Jurkat, Clone E6-1 (cell line): ENCODE data around the gene SLC22A2.

ENCODE experiments used
- DNase-seq: peaks from one replicate; pipeline ENCODE4 v3.0.0-alpha.2; 2011; ENCODE audit warnings: low read depth, low spot score
- H3K4me3 ChIP-seq: 2 replicates; pipeline ENCODE4 v1.5.1; 2011; ENCODE audit warnings: mild to moderate bottlenecking, low read length, control low read depth, moderate library complexity

SLC22A2 gene

DNA sequence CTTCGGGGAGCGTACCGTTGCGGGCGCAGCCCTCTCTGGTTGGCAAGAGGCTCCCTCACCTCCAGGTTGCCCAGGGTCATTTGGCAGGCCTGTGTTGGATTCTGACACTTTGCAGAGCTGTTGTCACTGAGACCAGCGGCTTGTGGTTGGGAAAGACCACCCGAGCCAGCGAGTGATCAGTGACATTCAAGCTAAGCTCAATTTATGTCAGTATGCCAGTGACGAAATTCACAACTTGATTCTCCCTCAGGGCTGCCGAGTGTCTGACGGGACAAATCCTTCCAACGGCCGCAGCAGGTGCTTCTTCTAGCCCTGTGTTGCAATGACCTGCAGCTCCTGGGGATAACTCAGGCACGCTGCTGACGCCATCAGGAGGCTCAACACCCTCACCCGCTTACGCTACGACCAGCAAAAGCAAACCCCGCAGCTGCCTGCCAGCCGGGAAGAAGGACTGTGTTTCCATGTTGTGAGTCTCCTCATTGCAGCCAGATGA, 16.9 kb upstream of the SLC22A2 start:
- no peak overlapping the region for H3K4me3 ChIP-seq
- no peak for DNase-seq

DNA sequence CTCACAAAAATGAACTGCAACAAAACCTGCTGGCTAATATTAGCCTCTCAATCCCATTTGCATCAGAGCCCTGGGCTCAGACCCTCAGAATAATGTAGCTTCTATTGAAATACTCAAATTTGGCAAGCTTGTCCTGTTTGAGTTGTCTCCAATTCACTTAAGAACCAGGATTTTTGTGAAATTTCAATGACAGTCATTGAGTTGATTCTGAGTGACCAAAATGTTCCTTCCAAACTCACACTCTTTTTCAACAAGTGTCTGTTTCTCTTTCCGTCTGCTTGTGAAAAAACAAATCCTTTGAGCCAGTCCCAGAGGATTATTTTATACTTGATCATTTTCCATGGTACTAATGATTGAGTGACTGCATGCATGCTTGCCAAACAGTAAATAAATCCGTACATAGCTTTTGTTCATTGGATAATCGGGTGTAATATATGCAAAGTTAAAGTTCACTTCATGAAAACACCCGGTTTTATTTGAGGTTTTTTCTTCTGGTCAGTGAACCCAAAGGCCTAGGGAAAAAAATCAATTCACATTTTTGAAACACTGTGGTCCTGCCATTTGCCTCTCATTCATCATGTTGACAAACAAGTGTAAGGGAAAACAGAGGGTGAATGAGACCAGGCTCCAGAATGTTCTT, 16.4 kb upstream of the SLC22A2 start:
- DNase-seq = no peak
- H3K4me3 ChIP-seq = no peak overlapping the region

- DNase-seq = no peak
Observed at GRCh38 chr6:160273750-160274149, 15.1 kb upstream of the SLC22A2 start.

DNA sequence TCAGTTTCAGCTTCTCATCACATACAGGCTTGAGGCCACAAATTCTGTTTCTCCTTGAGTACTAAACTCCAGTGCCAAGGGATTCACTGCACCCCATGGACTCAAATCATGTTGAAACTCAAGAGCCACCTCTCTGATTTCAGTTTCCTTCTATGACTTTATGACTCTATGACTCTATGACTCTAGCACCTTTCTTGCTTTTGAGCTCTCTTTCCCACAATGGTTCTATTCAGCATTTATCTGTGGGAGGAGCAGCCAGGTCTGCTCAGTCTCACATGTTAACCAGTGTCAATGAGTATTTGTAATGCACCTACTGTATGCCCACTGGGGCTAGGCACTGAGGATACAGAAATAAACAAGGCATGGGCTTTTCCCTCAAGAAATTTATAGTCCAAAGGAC, 14.6 kb upstream of the SLC22A2 start:
- DNase-seq = no peak
- H3K4me3 ChIP-seq = no peak overlapping the region

More at GRCh38 chr6:160273750-160274149, 15.1 kb upstream of the SLC22A2 start:
- H3K4me3 ChIP-seq = no peak overlapping the region

- H3K4me3 ChIP-seq = no peak overlapping the region
- no peak for DNase-seq
Observed at GRCh38 chr6:160272707-160273106, 14.1 kb upstream of the SLC22A2 start.

- DNase-seq = no peak
- H3K4me3 ChIP-seq = no peak overlapping the region
Observed at GRCh38 chr6:160270347-160270746, 11.7 kb upstream of the SLC22A2 start.

GRCh38 chr6:160269771-160270170, 11.2 kb upstream of the SLC22A2 start:
- no peak overlapping the region for H3K4me3 ChIP-seq
- no peak for DNase-seq

GRCh38 chr6:160269023-160269521, 10.5 kb upstream of the SLC22A2 start:
- no peak for DNase-seq

GRCh38 chr6:160267102-160267501, 8.5 kb upstream of the SLC22A2 start:
- no peak for DNase-seq

More at GRCh38 chr6:160269023-160269521, 10.5 kb upstream of the SLC22A2 start:
- no peak overlapping the region for H3K4me3 ChIP-seq

DNA sequence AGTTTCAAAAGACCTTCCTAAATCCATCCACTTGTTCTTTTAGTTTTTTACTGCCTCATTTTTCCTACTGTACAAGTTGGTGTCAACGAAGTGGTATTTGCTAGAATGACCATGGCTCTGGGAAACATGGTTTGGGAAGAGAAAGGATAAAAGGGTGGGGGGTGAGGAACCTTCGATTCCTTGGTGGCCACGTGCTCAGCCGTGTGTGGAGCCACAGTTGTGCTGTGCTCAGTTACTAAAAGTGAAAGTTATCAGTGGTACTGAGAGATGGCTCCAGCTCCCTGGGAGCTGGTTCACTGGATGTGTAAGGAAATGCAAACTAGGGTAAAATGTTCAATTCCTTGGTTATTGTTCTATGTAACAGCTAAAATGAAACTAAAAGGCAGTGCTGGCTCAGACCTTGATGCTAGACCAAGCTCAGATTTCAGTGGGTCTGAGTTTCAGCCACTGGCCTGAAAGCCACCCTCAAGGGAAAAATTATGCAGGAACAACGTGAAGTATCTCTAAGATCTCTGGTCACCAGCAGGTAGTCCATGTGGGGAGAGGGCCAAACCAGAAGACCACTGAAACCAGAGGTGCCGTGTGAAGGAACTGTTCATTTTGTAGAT, 7.4 kb upstream of the SLC22A2 start:
- DNase-seq = no peak
- H3K4me3 ChIP-seq = no peak overlapping the region

More at GRCh38 chr6:160267102-160267501, 8.5 kb upstream of the SLC22A2 start:
- no peak overlapping the region for H3K4me3 ChIP-seq

- no peak overlapping the region for H3K4me3 ChIP-seq
- DNase-seq = no peak
Observed at GRCh38 chr6:160264061-160264612, 5.5 kb upstream of the SLC22A2 start.

DNA sequence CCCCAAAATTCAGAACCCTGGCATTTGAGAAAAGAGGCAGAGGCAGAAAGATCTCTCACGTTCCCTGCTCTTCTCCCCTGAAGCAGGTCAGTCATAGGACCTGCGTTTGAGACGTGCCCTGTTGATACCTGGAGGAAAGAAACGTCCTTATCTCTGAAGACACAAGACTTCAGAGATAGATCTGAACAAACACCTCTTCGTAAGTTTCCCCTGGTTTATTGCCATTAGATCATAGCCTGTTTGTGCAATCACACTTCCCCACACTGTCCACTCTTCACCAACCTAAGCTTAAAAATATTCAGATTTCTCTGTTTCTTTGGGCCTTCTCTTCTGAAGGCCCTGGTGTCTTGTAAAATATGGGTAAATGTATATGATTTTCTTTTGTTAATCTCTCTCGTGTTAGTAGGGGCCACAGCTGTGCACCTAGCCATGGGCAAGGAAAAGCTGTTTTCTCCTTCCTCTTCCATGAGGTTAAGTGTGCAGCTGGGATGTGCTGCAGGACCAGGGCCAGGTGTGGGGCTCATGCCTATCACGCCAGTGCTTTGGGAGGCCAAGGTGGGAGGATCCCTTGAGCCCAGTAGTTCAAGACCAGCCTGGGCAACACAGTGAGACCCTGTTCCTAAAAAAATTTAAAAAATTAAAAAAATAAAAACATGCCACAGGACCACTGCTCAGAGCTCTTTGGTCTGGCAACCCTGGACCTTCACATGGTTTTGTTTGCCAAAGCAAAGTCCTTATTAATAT, 4.7 kb upstream of the SLC22A2 start:
- H3K4me3 ChIP-seq = no peak overlapping the region
- DNase-seq = no peak

- DNase-seq = peak; percentile 97
- peak overlapping the region; percentile 26; the same call in 1 of the 2 replicates for H3K4me3 ChIP-seq
Observed at GRCh38 chr6:160261991-160262680, 3.5 kb upstream of the SLC22A2 start.

GRCh38 chr6:160260803-160261450, 2.3 kb upstream of the SLC22A2 start:
- DNase-seq = no peak
- H3K4me3 ChIP-seq = no peak overlapping the region

GRCh38 chr6:160260367-160260766, 1.7 kb upstream of the SLC22A2 start:
- no peak for DNase-seq
- no peak overlapping the region for H3K4me3 ChIP-seq

GRCh38 chr6:160259598-160259997, 977 bp upstream of the SLC22A2 start:
- no peak overlapping the region for H3K4me3 ChIP-seq

GRCh38 chr6:160259143-160259425, 463 bp upstream of the SLC22A2 start:
- no peak for DNase-seq
- H3K4me3 ChIP-seq = no peak overlapping the region

More at GRCh38 chr6:160259598-160259997, 977 bp upstream of the SLC22A2 start:
- no peak for DNase-seq

- H3K4me3 ChIP-seq = no peak overlapping the region
- no peak for DNase-seq
Observed at GRCh38 chr6:160256445-160256844, 2.2 kb downstream of the SLC22A2 start.
